ENCODE measurements around the gene CNTNAP2.
"Not testable (repeated sequence)": the region's sequence is repeated elsewhere in the genome, so short reads cannot be mapped to it uniquely, and the experiment has no call there.

CNTNAP2 gene

DNA sequence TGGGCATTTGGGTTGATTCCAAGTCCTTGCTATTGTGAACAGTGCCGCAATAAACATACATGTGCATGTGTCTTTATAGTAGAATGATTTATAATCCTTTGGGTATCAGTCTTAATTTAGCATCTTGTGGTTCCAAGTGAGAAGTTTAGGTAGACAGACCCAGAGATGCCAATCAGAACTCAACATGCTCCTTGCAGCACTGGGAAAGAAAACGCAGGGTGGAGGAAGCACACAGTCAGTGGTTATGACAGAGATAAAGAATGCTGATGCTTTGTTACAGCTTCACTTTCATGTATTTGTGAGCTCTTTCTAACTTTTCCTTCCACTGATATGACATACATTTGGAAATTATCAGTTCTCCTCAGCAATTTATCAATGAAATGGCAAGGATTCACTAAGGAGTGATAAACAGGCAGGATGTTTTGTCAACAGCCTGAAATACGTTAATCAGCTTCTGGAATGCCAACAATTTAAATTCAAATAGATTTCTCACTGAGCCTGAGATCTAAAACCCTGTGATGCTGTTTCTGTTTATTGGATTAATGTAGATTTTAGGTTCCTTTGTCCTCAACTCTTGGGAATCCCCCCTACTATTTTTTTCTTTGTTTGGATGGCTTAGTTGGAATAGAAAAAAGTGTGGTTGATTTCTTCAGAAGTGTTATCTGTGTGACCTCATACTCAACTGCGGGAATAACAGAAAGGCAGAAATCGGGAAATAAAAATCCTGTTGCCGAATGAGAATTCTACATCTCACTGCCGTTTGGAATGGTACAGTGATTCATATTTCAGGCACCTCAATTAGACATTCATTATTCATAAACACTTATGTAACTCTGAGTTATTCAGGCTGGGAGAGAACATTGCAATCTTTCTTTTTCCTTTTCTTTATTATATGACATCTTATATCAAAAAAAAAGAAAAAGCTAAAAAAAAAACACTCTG is 675.0 kb downstream of the CNTNAP2 start:
- no peak for DNase-seq

DNA sequence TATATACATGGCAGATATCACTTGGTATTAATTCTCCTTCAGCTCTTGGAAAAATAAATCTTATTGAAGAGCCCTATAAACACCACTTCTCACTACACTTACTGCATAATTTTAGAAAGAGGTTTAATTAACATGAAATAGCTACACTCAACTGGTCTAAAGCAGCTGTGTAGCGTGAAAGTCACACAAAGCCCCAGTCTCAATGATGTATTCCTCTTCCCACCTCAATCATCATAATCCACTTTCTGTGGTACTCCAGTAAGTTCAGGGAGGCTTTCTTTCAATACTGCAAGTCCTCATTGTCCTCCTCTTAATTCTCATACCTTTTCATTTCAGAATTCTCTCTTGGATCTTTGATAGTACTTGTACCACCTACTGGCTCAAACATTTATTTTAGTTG is 688.0 kb downstream of the CNTNAP2 start:
- no peak for DNase-seq

DNA sequence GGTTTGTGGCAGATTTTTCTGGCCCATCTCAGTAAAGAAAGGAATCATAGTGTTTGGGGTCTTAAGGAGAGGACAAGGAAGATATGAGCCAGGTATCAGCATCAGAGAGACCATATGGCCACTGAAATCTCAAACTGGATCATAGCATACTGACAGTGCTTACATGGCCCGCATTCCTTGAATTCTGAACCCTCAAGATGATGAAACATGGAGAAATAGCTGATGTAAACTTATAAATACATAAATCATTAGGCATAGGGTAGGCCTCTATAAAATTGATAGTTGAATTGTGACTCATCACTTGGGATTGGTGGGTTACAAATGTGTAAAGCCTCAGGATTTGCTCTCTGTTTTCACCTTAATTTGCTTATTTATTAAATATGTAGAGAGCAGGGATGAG is 688.5 kb downstream of the CNTNAP2 start:
- no peak for DNase-seq

DNA sequence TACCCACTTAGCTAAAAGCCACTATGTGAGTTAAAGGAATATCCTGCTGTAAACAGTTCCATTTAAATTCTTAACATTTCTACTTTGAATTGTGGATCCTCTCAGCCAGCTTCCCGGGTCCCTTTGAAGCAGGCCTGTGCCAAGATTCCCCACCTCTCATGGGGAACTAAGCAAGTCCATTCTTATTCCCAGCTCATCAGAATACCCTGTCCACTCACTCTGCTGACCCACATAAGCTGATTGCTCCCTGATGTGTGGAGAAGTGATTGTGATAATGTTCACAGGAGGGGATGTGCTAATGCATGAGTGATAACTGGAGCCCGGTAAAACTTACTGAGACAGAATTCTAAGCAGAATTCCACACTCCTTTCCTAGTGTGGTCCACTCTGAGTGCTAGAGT is 709.7 kb downstream of the CNTNAP2 start:
- DNase-seq = no peak

DNA sequence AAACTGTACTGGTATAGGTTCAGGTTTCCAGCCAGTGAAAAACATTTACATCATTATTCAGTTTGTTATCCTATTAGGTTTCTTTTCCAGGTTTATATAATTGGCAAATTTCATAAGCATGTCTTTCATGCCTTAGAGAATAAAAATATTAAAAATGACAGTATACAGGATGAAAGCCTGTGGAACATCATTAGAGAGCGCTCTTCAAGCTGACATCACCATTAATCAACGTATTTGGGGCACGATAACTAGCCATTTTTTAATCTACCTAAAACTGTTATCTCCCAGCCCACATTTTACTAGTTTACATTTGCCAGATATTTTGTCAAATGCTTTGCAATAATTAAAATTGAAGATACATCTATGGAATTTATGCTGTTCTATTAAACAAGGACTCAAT is 714.1 kb downstream of the CNTNAP2 start:
- DNase-seq = no peak

DNA sequence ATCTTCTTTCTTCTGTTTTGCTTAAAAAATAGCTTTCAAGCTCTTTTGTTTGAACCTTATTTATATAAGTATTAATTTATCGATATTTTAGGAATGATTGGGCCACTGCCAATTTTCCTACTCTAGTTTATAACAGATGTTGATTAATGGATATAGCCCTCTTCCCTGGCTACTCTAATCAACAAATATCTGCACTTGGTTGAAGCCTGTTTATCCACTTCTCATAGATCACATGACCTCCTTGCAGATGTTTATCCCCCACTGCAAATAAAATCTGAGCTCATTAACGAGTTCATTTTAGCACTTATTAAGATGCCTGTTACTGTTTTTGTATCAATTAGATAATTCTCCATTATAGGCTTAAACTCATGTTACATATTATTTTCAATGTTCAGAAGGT is 715.3 kb downstream of the CNTNAP2 start:
- no peak for DNase-seq

DNA sequence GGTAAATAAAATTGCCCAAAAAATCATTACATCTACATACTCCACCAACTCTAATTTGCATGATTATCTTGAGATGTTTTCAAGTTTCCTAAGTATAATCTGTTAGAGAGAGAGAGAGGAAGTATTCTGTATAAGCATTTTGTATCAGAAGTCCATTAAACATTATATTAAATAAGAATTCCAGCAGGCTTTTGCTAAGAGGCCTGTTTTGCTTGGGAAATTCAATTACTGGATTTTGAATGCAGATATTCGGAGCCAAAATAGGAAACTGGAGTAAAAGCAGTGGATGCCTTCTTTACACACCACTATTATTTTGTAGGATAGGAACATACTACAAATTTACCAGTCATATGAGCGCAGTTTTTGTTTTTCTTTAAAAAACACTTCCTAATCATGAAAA is 727.8 kb downstream of the CNTNAP2 start:
- DNase-seq = no peak

DNA sequence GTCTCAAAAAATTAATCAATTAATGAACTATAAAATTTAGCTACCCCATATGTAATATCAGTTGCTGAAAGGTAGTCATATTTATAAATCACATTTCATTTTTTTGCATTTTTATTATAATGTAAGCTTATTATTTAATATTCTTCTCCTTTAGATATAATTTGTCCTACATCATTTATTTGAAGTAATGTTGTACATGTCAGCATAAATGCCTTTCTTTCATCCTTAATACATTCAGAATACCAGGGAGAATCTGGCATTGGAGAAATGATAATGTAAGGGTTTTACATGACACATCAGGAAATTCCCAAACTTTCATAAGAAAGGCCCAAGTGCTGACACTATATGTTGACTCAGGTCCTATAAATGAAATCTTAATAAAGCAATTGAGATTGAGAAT is 742.1 kb downstream of the CNTNAP2 start:
- no peak for DNase-seq

DNA sequence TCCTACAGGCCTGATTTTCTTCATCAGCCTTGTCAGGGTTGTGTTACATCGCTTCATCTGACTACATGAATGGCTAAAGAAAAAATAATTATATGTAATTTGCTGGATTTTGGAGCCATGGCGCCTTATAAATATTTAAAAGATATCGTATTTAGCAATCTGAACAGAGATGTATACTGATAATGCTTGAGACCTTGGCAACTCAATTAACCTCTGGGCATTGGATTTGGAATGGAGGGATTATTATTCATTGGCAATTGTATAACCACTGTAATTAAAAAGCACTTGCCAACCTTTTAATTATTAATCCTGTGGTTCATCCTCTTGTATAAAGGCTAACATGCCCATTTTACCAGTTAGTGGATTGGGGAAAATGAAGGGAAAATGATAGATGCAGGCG is 745.1 kb downstream of the CNTNAP2 start:
- no peak for DNase-seq

DNA sequence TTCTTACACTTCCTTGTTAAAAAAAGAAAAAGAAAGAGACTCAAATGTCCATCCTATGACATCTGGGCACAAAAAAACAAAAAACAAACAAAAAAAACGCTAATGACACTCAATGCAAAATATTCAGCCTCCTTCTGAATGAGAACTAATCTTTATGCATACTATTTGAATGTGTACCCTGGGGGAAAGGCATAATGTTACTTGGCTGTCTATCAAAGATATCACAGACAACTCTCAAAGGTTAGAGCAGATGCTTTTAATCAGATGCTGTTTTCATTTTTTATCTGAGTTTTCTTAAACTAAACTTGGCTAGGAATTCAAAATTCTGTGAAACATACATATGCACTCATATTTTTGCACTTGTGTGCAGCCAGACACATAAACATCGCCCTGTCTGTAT is 745.8 kb downstream of the CNTNAP2 start:
- no peak for DNase-seq

DNA sequence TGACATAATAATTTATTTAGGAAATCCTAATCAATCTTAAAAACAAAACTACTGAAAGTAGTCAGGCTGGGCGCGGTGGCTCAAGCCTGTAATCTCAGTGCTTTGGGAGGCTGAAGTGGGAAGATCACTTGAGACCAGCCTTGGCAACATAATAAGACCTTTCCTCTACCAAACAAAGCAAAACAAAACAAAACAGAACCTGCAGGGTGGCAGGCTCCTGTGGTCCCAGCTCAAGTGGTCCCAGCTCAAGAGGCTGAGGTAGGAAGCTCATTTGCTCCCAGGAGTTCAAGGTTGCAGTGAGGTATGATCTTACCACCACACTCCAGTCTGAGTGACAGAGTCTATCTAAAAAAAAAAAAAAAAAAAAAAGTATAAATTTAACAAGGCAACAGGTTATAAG is 748.0 kb downstream of the CNTNAP2 start:
- DNase-seq = no peak

DNA sequence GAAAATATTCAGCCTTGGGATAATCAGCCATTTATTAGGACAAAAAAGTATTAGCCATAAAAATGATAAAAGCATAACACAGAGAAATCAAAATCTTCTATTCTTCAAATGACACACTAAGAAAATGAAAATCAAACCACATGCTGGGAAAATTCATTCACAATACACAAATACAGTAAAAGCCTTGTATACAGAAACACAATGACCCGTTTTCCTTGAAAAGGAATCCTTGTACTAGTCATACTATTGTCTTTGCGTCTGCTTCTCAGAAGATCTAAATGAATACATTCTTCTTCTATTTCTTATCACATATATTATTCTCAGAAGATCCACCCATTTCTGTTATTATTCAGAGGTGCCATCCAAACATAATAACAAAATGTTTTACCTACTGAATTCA is 749.1 kb downstream of the CNTNAP2 start:
- DNase-seq = no peak

DNA sequence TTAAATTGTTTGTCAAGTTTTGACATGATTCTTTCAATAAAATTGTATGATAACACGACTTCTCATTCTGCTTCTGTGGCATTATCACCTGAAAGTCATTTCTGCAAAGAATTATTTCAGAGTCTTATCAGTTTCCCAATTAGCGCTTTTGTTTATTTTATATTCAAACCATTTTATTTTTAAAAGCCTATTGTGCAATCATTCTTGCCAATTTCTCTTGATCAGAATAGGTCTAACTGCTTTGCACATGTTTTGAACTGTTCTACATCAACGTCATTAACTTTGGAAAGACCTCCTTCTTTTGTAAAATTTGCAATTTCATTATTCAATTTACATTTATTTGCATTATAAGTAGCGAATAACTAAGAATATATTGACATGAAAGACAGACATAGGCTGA is 758.1 kb downstream of the CNTNAP2 start:
- no peak for DNase-seq

DNA sequence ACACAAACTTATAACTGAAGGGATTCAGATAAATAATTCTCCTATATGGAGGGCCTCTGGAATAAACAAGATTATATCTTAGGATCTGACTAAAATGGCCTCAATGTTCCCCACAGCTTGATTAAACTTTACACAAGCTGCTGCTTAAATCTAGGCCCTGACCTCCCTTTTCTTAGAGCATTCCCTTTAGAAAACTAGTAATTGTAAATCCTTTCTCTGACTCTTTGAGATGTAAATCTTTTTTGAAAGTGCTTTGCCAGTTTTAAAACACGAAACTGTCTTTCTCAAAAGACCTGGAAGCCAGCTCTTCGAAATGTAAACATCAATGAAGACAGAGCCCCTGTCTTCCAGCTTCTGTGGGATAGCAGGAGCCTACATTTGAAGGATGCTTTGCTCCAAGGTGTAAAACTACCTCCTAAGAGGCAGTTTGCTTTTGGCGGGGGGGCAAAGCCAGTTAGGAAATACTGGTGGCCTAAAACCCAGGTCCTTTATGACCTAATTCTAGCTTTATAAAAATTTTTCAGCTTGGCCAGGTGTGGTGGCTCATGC is 758.7 kb downstream of the CNTNAP2 start:
- DNase-seq = no peak

DNA sequence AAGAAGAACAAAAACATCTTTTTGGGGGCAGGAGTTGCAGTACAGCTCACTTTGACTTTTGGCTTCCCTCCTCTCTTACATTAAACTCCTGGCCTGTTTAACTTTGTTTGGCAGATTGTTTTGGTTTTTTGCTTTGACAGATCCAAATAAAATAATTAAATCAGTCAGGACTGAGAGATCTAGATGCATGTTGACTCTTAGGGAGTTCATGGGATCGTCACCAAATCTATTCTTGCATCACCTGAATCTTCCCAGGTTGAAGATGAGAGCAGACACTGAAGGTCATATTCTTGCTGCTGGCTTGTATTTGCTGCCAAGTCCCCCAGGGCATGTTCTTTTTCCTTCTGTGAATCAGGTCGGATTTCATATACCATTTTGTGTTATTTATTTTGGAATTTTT is 759.4 kb downstream of the CNTNAP2 start:
- DNase-seq = no peak

DNA sequence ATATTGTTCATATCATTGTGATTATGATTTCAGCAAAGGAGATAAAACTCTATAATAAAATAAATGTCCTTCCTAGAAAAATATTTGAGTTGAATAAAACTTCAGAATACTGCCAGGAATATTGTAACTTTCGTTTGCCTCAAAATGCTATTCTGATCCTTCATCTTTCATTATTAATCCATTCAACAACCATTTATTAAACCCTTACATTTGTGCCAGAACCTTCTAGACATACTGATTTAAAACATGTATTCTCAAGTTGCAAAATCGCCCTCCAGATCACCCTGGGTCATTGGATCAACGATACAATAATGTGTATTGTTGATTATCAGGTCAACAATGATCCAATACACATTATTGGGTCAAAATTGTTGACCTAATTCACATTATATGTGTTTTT is 759.8 kb downstream of the CNTNAP2 start:
- no peak for DNase-seq

DNA sequence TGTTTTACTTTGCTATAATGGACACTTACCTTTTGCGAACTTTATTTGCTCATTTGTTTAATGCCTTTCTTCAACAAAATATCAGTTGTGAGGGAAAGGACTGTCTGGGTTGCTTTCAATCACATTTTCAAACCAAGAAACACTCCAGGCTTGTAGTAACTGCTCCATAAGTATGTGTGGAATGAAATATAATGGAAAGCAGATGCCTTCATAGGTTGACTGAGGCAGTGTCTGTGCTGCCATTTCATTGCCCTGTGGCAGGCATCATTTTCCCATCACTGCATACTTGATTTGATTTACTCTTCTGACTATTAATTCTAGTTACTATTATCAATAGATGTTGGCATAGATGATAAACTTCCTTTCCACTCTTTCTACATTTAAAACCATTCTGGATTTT is 762.3 kb downstream of the CNTNAP2 start:
- no peak for DNase-seq

DNA sequence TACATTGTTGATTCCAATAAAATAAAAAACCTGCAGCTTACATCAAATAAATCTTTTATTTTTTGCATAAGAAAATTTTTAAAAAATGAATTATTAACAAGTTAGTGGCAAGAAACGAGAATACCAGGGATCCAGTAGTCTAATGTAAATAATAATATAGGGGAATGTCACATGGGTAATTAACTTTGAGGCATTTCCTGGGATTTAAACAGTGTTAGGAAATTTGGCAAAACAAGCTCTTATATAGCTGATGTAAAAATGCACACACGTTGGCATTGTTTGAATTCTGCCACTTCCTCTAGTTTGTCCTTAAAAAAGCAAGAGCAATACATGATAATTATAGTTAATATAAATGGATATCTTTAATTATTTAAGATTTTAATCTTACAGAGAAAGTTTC is 768.6 kb downstream of the CNTNAP2 start:
- no peak for DNase-seq

DNA sequence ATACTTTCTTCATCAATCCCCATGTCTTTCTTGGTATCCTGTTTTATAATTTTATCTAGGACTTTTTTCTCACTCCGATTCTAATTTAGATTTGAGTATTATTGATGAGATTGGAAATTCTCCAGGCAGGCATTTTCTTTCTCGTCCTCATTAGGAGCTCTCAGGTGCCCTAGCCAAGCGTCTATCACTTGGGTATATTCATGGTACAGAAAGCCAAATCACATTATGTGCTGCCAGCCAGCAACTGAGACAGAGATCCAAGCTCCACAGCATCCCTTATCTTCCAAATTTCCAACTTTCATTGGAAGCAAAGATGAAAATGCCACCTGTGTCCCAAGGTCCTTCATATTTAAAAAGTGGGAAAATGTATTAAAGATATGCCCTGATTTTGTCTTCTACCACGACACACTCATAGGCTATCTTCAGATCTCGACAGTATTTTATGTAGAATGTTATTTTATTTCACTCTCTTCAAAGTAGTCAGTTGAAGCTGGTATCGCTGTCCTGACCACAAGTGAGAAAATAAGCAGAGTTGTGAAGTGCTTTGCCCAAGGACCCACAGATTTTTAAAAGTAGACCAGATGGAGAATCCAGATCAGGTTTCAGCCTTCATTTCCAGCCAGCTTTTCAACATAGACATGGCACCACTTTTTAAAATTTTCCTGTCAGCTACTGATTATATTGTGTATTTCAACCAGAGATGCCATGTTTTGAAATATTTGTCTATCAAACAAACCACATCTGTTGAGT is 773.4 kb downstream of the CNTNAP2 start:
- DNase-seq = no peak

DNA sequence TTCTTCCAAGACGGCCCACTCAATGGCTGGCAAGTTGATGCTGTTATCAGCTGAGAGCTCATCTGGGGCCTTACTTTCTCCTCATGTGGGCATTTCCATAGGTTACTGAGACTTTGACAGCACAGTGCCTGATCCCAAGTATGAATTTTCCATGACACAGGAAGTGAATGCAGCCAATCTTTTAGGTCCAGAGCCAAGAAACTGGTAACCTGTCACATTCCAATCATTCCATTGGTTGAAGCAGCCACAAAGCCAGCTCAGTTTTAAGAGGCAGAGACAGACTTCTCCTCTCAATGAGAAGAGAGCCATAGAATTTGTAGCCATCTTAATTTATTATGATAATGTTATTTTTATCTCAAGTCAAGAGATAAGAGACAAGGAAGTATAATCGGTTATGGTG is 775.5 kb downstream of the CNTNAP2 start:
- DNase-seq = no peak

DNA sequence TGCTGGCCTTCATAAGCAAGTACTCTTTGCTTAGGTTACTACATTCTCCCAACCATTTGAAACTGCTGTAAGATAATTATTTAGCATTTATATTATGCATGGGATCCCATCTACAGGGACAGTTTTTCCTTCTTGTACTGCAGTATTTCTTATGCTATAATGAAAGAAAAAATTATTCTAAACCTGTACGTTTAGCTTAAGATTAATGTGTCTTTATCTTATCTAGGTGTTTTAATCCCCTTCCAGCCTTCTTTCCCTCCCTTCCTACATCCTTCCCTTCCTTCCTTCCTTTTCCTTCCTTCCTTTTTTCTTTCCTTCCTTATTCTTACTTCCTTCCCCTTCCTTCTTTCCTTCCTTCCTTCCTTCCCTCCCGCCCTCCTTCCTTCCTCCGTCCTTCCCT is 778.3 kb downstream of the CNTNAP2 start:
- no peak for DNase-seq

DNA sequence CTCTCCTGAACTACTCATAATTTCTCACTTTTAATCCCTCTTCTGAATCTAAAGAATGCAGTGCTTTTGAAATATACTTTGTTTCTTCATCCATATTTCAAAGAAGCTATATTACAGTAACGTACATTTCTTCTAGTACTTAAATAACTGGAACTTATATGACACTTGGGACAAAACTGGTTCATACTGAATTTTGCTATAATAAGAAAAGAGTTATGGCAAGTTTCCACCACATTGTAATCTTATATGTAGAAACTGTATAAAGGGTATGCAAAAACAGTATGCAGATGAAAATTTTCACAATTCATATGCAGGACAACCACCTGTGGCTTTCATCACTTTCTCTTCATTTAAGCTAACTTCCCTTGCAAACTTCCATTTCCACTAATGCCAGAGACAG is 785.7 kb downstream of the CNTNAP2 start:
- DNase-seq = no peak

DNA sequence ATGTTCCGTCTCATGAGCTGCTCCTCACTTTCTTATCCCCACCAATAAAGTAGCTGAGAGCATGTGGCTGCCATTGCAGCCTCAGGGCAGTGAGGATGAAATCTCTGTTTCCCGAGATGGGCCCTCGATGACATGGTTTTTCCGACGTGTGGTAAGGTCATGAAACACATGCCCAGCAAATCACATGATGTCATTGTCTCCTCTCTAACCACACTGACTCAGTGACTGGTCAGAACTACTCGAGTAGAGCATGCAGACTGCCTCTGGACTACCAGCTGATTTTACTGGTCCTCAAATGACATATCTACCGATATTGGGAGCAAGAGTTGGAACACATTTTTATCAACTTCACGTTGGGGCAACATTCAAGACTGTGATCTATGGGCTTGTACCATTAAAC is 786.1 kb downstream of the CNTNAP2 start:
- no peak for DNase-seq

DNA sequence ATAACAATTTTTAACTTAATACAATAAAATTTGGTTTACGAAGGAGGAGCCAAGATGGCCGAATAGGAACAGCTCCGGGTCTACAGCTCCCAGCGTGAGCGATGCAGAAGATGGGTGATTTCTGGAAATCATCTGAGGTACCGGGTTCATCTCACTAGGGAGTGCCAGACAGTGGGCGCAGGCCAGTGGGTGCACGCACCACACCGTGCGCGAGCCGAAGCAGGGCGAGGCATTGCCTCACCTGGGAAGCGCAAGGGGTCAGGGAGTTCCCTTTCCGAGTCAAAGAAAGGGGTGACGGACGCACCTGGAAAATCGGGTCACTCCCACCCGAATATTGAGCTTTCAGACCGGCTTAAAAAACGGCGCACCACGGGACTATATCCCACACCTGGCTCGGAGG is 789.1 kb downstream of the CNTNAP2 start:
- DNase-seq = not testable (repeated sequence)

Measured in DMS 273 treated with DMSO at 0.1 percent for 48 hours (cell line).